HG02970 (cell line): ENCODE results near the gene WT1.
"Not testable (repeated sequence)": the region's sequence is repeated elsewhere in the genome, so short reads cannot be mapped to it uniquely, and the experiment has no call there.

Experiments
- ATAC-seq: cut with Tn5 transposase; IDR thresholded peaks from one replicate; pipeline ENCODE4 v1.9.1; 2021; ENCODE audit warnings: mild to moderate bottlenecking, moderate library complexity, moderate number of reproducible peaks; ENCODE audit not compliant: unreplicated experiment, low FRiP score

The WT1 gene

GRCh38 chr11:32390712-32391111 is 44.6 kb downstream of the WT1 start:
- no peak for ATAC-seq

- no peak for ATAC-seq
Measured at GRCh38 chr11:32388871-32389770, 46.2 kb downstream of the WT1 start.

GRCh38 chr11:32388365-32388764 is 47.0 kb downstream of the WT1 start:
- no peak for ATAC-seq

GRCh38 chr11:32387411-32387810 is 47.9 kb downstream of the WT1 start:
- no peak for ATAC-seq

- ATAC-seq: no peak
Measured at GRCh38 chr11:32386770-32387377, 48.5 kb downstream of the WT1 start.

GRCh38 chr11:32385998-32386397 is 49.3 kb downstream of the WT1 start:
- no peak for ATAC-seq

- ATAC-seq: no peak
Measured at GRCh38 chr11:32382339-32383049, 52.8 kb downstream of the WT1 start.

- no peak for ATAC-seq
Measured at GRCh38 chr11:32381179-32381578, 54.2 kb downstream of the WT1 start.

- ATAC-seq: no peak
Measured at GRCh38 chr11:32379719-32380118, 55.6 kb downstream of the WT1 start.

- ATAC-seq: no peak
Measured at GRCh38 chr11:32375826-32376225, 59.5 kb downstream of the WT1 start.

- ATAC-seq: no peak
Measured at GRCh38 chr11:32374261-32374711, 61.1 kb downstream of the WT1 start.

- ATAC-seq: not testable (repeated sequence)
Measured at GRCh38 chr11:32369987-32370386, 65.4 kb downstream of the WT1 start.

GRCh38 chr11:32366666-32367065 is 68.7 kb downstream of the WT1 start:
- ATAC-seq: no peak

- no peak for ATAC-seq
Measured at GRCh38 chr11:32365192-32365591, 70.1 kb downstream of the WT1 start.

GRCh38 chr11:32358729-32359128 is 76.6 kb downstream of the WT1 start:
- ATAC-seq: no peak

GRCh38 chr11:32353884-32354283 is 81.5 kb downstream of the WT1 start:
- no peak for ATAC-seq

GRCh38 chr11:32348502-32348901 is 86.8 kb downstream of the WT1 start:
- ATAC-seq: no peak

- no peak for ATAC-seq
Measured at GRCh38 chr11:32344946-32345345, 90.4 kb downstream of the WT1 start.

GRCh38 chr11:32343325-32344008 is 91.9 kb downstream of the WT1 start:
- no peak for ATAC-seq
